WTC11 (cell line): ENCODE results near the gene ERC2. TPM values are rescaled to one million over a fixed set of nuclear protein-coding genes. Genes with fewer than 3 reads are reported as not detected.

Source experiments
- ATAC-seq: fragments of 200-7000 bp; cut with Tn5 transposase; 2 replicates; pipeline ENCODE4 v1.10.0; 2021; ENCODE audit warnings: mild to moderate bottlenecking, moderate library complexity
- CTCF ChIA-PET: fragments of 300-600 bp; sonication (Branson Sonifier 250); formaldehyde crosslinking; loops from one replicate; lab custom pipeline; 2021; ENCODE audit warnings: antibody characterized with exemption; lab: Charles Lee
- POLR2A ChIA-PET: fragments of 350-600 bp; sonication (Branson Sonifier 250); formaldehyde crosslinking; loops from one replicate; lab custom pipeline; 2021; ENCODE audit warnings: antibody characterized with exemption; lab: Charles Lee
- DNase-seq: peaks from one replicate; pipeline ENCODE4 v3.0.0; 2021; ENCODE audit warnings: low spot score
- H3K27ac Mint-ChIP-seq: 2 replicates; pipeline ENCODE4 v1.8.0; 2021; ENCODE audit warnings: mixed read lengths
- H3K27me3 Mint-ChIP-seq: 2 replicates; pipeline ENCODE4 v1.8.0; 2021; ENCODE audit warnings: low read depth, mild to moderate bottlenecking, moderate library complexity, mixed read lengths
- H3K36me3 Mint-ChIP-seq: 2 replicates; pipeline ENCODE4 v1.8.0; 2021; ENCODE audit warnings: mixed read lengths
- H3K4me1 Mint-ChIP-seq: 2 replicates; pipeline ENCODE4 v1.8.0; 2022; ENCODE audit warnings: mixed read lengths
- H3K4me3 Mint-ChIP-seq: 2 replicates; pipeline ENCODE4 v1.8.0; 2021; ENCODE audit warnings: mild to moderate bottlenecking, moderate library complexity, mixed read lengths
- H3K9me3 Mint-ChIP-seq: 2 replicates; pipeline ENCODE4 v1.8.0; 2021; ENCODE audit warnings: mixed read lengths
- AR ChIP-seq: fragments of 250-450 bp; sonication (Bioruptor Pico); IDR thresholded peaks from 2 replicates; pipeline ENCODE4 v1.9.0; 2021; ENCODE audit warnings: mild to moderate bottlenecking
- ATF1 ChIP-seq: sonication (generic); formaldehyde crosslinking; IDR thresholded peaks from 2 replicates; pipeline ENCODE4 v1.8.1; 2023; ENCODE audit warnings: mild to moderate bottlenecking, moderate library complexity, missing genetic modification reagents
- ATF2 ChIP-seq: sonication (generic); formaldehyde crosslinking; IDR thresholded peaks from 2 replicates; pipeline ENCODE4 v1.8.1; 2022; ENCODE audit warnings: low read depth, missing genetic modification reagents, borderline replicate concordance
- ETV6 ChIP-seq: sonication (generic); formaldehyde crosslinking; IDR thresholded peaks from 2 replicates; pipeline ENCODE4 v1.8.1; 2022; ENCODE audit warnings: mild to moderate bottlenecking, missing genetic modification reagents
- FOXJ3 ChIP-seq: sonication (generic); formaldehyde crosslinking; IDR thresholded peaks from 2 replicates; pipeline ENCODE4 v1.9.0; 2021; ENCODE audit warnings: missing genetic modification reagents, mild to moderate bottlenecking, borderline replicate concordance
- GABPB1 ChIP-seq: sonication (generic); formaldehyde crosslinking; IDR thresholded peaks from 2 replicates; pipeline ENCODE4 v1.8.1; 2023; ENCODE audit warnings: mild to moderate bottlenecking, missing genetic modification reagents
- HMGA2 ChIP-seq: fragments of 250-450 bp; sonication (Bioruptor Pico); IDR thresholded peaks from 2 replicates; pipeline ENCODE4 v1.4.0; 2021; ENCODE audit warnings: mild to moderate bottlenecking, moderate library complexity
- NFATC4 ChIP-seq: fragments of 250-450 bp; sonication (Bioruptor Pico); IDR thresholded peaks from 2 replicates; pipeline ENCODE4 v1.9.0; 2021; ENCODE audit warnings: mild to moderate bottlenecking
- NFYB ChIP-seq: sonication (generic); formaldehyde crosslinking; conservative IDR thresholded peaks from 2 replicates; pipeline ENCODE4 v1.8.0; 2022; ENCODE audit warnings: low read depth, missing genetic modification reagents
- NR3C1 ChIP-seq: sonication (generic); formaldehyde crosslinking; conservative IDR thresholded peaks from 2 replicates; pipeline ENCODE4 v1.8.1; 2023; ENCODE audit warnings: low read depth, mild to moderate bottlenecking, missing genetic modification reagents
- PRRX2 ChIP-seq: fragments of 250-450 bp; sonication (Bioruptor Pico); IDR thresholded peaks from 2 replicates; pipeline ENCODE4 v1.8.0; 2021; ENCODE audit warnings: mild to moderate bottlenecking
- RELA ChIP-seq: sonication (generic); formaldehyde crosslinking; IDR thresholded peaks from 2 replicates; pipeline ENCODE4 v1.8.1; 2022; ENCODE audit warnings: missing genetic modification reagents, mild to moderate bottlenecking, borderline replicate concordance
- RORB ChIP-seq: fragments of 250-450 bp; sonication (Bioruptor Pico); IDR thresholded peaks from 2 replicates; pipeline ENCODE4 v1.9.0; 2021; ENCODE audit warnings: mild to moderate bottlenecking
- SMAD3 ChIP-seq: sonication (generic); formaldehyde crosslinking; IDR thresholded peaks from 2 replicates; pipeline ENCODE4 v1.8.0; 2022; ENCODE audit warnings: missing genetic modification reagents, mild to moderate bottlenecking, borderline replicate concordance
- USF1 ChIP-seq: sonication (generic); formaldehyde crosslinking; IDR thresholded peaks from 2 replicates; pipeline ENCODE4 v1.8.0; 2022; ENCODE audit warnings: mild to moderate bottlenecking, missing genetic modification reagents
- USF2 ChIP-seq: sonication (generic); formaldehyde crosslinking; IDR thresholded peaks from 2 replicates; pipeline ENCODE4 v1.8.1; 2023; ENCODE audit warnings: mild to moderate bottlenecking, missing genetic modification reagents, moderate library complexity
- ZNF425 ChIP-seq: fragments of 250-450 bp; sonication (Bioruptor Pico); conservative IDR thresholded peaks from 2 replicates; pipeline ENCODE4 v1.9.0; 2021; ENCODE audit warnings: mild to moderate bottlenecking
- total RNA-seq: library from RNA; stranded (reverse); gene quantifications from 3 replicates; pipeline ENCODE4 v1.2.3, GENCODE V29; 2021

ERC2 gene
- total RNA-seq, 1 experiment from 2014 or later: 23.5 TPM

GRCh38 chr3:55500555-55501330 lies 967.5 kb downstream of the ERC2 start:
- ChIA-PET POLR2A (no interaction called here), CTCF (no interaction called here)
- Mint-ChIP-seq H3K36me3 (no peaks in the 10 kb centered on the region), H3K4me3 (no peak overlapping the region), H3K4me1 (peaks cover 5% of the 10 kb centered on the region; the same call in 1 of the 2 replicates), H3K9me3 (no peaks in the 10 kb centered on the region), H3K27me3 (no peaks in the 10 kb centered on the region), H3K27ac (no peak overlapping the region)
- TF ChIP-seq ZNF425 (CRISPR knock-in tag) (no peak), ATF2 (no peak)
- DNase-seq: no peak
- no peak for ATAC-seq

GRCh38 chr3:55498520-55498919 lies 969.7 kb downstream of the ERC2 start:
- TF ChIP-seq GABPB1 (CRISPR knock-in tag) (no peak), USF1 (CRISPR knock-in tag) (peak; percentile 62), SMAD3 (CRISPR knock-in tag) (no peak), USF2 (CRISPR knock-in tag) (peak; percentile 77)
- Mint-ChIP-seq H3K4me3 (no peak overlapping the region), H3K36me3 (no peaks in the 10 kb centered on the region), H3K9me3 (no peaks in the 10 kb centered on the region), H3K27ac (no peak overlapping the region), H3K27me3 (no peaks in the 10 kb centered on the region), H3K4me1 (no peaks in the 10 kb centered on the region)
- POLR2A ChIA-PET: no interaction called here
- DNase-seq (no peak), ATAC-seq (peak; percentile 57)
- CTCF ChIA-PET: no interaction called here

- CTCF ChIA-PET: no interaction called here
- Mint-ChIP-seq H3K27ac (no peak overlapping the region), H3K27me3 (peaks cover 10% of the 10 kb centered on the region), H3K4me1 (no peaks in the 10 kb centered on the region), H3K36me3 (no peaks in the 10 kb centered on the region), H3K4me3 (no peak overlapping the region), H3K9me3 (no peaks in the 10 kb centered on the region)
- no peak for ATAC-seq
- POLR2A ChIA-PET: no interaction called here
- TF ChIP-seq NFYB (CRISPR knock-in tag): no peak
- no peak for TF ChIP-seq AR
- DNase-seq: no peak
Observed at GRCh38 chr3:55497250-55497649, 971.0 kb downstream of the ERC2 start.

- TF ChIP-seq FOXJ3 (CRISPR knock-in tag) (no peak), HMGA2 (CRISPR knock-in tag) (no peak), RORB (CRISPR knock-in tag) (no peak), NR3C1 (CRISPR knock-in tag) (no peak), NFATC4 (CRISPR knock-in tag) (no peak), PRRX2 (no peak), RELA (CRISPR knock-in tag) (no peak), ETV6 (CRISPR knock-in tag) (no peak), ATF1 (CRISPR knock-in tag) (no peak)
Observed at GRCh38 chr3:55494976-55495375, 973.3 kb downstream of the ERC2 start.

More at GRCh38 chr3:55494976-55495375, 973.3 kb downstream of the ERC2 start:
- Mint-ChIP-seq H3K9me3 (no peaks in the 10 kb centered on the region), H3K36me3 (no peaks in the 10 kb centered on the region), H3K4me3 (no peak overlapping the region), H3K4me1 (peaks cover 7% of the 10 kb centered on the region), H3K27ac (no peak overlapping the region), H3K27me3 (peaks cover 33% of the 10 kb centered on the region)
- ChIA-PET CTCF (no interaction called here), POLR2A (no interaction called here)
- no peak for ATAC-seq
- no peak for DNase-seq
